ENCODE data around the gene EFCC1.

The EFCC1 gene

DNA sequence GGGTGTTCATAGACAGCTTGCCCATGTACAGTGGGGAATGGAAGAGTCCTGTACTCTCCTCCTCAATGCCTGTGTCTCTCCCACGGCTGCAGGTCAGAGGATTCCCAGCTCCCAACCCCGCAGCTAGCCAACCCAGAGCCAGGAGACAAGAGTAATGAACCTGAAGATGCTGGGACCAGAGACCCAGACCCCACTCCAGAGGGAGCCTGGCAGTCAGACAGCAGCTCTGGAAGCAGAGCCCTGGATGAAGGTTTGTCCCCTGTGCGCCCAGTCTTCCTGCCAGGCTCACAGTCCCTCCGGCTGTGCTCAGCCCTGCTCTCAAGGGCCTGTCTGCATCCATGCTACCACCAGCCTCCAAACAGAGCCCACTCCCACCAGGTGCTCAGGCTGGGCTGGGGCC lies 29.5 kb downstream of the EFCC1 start:
- TF ChIP-seq, protein P1, sequence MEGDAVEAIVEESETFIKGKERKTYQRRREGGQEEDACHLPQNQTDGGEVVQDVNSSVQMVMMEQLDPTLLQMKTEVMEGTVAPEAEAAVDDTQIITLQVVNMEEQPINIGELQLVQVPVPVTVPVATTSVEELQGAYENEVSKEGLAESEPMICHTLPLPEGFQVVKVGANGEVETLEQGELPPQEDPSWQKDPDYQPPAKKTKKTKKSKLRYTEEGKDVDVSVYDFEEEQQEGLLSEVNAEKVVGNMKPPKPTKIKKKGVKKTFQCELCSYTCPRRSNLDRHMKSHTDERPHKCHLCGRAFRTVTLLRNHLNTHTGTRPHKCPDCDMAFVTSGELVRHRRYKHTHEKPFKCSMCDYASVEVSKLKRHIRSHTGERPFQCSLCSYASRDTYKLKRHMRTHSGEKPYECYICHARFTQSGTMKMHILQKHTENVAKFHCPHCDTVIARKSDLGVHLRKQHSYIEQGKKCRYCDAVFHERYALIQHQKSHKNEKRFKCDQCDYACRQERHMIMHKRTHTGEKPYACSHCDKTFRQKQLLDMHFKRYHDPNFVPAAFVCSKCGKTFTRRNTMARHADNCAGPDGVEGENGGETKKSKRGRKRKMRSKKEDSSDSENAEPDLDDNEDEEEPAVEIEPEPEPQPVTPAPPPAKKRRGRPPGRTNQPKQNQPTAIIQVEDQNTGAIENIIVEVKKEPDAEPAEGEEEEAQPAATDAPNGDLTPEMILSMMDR (IDR thresholded peaks at IDR 0.05; ENCODE audit: insufficient read depth, low read length, missing control alignments) = no peak
- no peak overlapping the region for H3K4me3 ChIP-seq (ENCODE audit: low read depth, low read length)
- ChIA-PET CTCF (interaction anchor here (0.6 to 1.5 kb wide), 5 partner anchors 11 to 215 kb away, joined by 3 to 11 read pairs (median 4); no protein-coding TSS in a partner anchor), POLR2A (interaction anchor here (0.5 kb wide), 1 partner anchor 106 kb away, joined by 3 read pairs; no protein-coding TSS in a partner anchor)
- DNase-seq (ENCODE audit: low read depth, low spot score) = no peak

DNA sequence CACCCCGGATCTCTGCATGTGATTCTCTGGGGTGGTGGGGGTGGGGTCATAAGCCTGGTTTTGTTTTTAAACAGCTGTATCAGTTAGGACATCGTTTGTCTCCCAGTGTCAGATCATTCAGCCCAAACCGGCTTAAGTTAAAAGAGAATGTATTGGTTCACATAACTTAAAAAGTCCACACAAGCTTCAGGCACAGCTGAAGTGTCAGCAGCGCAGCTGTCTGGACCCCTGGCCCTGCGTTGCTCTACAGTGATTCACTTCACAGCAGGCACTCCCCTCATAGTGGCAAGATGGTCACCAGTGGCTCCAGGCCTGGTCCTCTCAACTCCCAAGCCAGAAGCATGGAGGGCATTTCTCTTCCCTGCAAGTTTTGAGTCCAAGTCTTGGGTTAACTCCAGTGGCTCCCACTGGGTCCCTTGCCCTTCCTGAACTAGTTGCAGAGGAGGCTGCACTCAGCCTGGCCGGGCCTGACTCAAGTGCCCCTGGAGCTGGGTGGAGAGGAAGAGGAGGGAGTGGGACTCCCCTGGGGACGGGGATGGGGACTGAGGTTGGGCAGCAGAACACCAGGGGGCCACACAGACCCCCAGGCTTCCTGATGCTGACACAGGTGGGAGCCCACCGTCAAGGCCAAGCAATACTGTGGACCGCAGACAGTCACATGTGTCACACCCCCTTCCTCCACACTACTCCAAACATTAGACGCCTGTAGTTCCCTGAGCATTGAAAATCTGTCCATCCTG lies 30.5 kb downstream of the EFCC1 start:
- TF ChIP-seq, protein P1 (IDR thresholded peaks at IDR 0.05; ENCODE audit: insufficient read depth, low read length, missing control alignments) = no peak
- H3K4me3 ChIP-seq (ENCODE audit: low read depth, low read length) = no peak overlapping the region
- CTCF ChIA-PET = interaction anchor here (1.2 to 1.3 kb wide), 2 partner anchors 21 to 214 kb away, joined by 3 to 4 read pairs; no protein-coding TSS in a partner anchor
- no peak for DNase-seq (ENCODE audit: low read depth, low spot score)
- POLR2A ChIA-PET = no interaction called here

DNA sequence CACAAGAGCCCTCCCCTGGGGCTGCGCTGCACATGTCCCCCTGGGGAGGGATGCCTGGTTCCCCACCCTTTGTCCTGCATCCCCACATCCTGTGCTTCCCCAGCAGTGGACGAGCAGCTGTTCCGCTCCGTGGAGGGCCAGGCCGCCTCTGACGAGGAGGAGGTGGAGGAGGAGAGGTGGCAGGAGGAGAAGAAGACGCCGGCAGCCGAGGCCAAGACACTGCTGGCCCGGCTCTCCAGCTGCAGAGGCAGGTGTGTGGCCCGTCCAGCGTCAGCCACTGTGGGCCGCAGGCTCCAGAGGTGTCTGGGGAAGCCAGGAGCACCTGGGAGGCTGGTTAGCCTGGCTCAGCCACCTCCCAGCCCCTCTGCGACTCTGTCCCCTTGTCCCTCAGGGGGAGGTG lies 31.6 kb downstream of the EFCC1 start:
- CTCF ChIA-PET = interaction anchor here (0.9 to 3.0 kb wide), 3 partner anchors 19 to 63 kb away, joined by 3 to 10 read pairs (median 7); no protein-coding TSS in a partner anchor
- DNase-seq (ENCODE audit: low read depth, low spot score) = no peak
- POLR2A ChIA-PET = no interaction called here
- TF ChIP-seq, protein P1 (IDR thresholded peaks at IDR 0.05; ENCODE audit: insufficient read depth, low read length, missing control alignments) = no peak
- H3K4me3 ChIP-seq (ENCODE audit: low read depth, low read length) = no peak overlapping the region

DNA sequence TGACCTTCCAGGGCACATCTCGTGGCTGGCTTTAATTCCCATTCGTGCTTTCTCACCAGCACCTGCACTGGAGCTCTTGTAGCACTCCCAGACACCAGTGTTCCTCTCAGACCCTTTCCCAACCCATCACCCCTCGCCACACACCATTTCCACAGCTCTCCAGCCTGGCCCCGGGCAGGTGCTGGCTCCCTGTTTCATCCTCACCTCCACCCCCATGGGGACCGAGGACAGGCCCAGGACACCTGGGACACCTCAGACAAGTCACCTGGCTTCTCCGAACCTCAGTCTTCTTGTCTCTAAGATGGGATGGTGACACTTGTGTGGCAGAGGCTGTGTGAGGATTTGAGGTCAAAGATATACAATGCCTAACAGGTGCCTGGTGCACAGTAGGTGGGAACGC lies 32.0 kb downstream of the EFCC1 start:
- no peak overlapping the region for H3K4me3 ChIP-seq (ENCODE audit: low read depth, low read length)
- DNase-seq (ENCODE audit: low read depth, low spot score) = no peak
- TF ChIP-seq, protein P1 (IDR thresholded peaks at IDR 0.05; ENCODE audit: insufficient read depth, low read length, missing control alignments) = no peak
- ChIA-PET CTCF (interaction anchor here (0.9 to 3.0 kb wide), 3 partner anchors 18 to 63 kb away, joined by 3 to 10 read pairs (median 7); no protein-coding TSS in a partner anchor), POLR2A (no interaction called here)

DNA sequence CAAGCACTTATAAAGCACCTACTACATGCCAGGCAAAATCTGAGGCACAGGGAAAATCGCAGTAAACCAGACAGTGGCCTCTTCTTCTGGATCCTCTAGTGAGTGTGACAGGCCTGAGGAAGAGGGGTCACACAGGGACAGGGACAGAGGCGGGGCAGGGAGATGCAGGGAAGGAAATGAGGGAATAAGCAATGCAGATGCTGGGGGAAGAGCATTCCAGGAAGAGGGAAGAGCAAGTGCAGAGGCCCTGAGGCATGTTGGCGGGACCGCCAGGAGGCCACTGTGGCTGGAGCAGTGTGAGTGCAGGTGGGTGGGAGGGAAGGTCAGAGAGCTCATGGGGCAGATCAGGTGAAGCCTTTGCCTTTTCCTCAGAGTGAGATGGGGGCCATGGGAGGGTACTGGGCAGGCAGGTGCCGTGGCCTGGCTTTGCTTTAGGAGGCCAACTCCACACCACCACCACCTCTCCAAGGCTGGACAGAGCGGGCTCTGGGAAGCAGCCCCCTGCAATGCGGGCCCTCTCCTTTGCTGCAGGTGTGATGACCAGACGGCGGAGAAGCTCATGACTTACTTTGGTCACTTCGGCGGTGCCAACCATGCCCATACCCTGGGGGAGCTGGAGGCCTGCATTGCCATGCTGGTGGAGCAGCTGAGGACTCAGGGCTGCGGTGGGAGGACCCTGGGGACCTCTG lies 32.7 kb downstream of the EFCC1 start:
- ChIA-PET POLR2A (interaction anchor here (1.0 kb wide), 1 partner anchor 12 kb away, joined by 3 read pairs; no protein-coding TSS in a partner anchor), CTCF (interaction anchor here (0.9 to 3.0 kb wide), 3 partner anchors 18 to 64 kb away, joined by 3 to 10 read pairs (median 7); no protein-coding TSS in a partner anchor)
- TF ChIP-seq, protein P1 (IDR thresholded peaks at IDR 0.05; ENCODE audit: insufficient read depth, low read length, missing control alignments) = no peak
- H3K4me3 ChIP-seq (ENCODE audit: low read depth, low read length) = no peak overlapping the region
- no peak for DNase-seq (ENCODE audit: low read depth, low spot score)

DNA sequence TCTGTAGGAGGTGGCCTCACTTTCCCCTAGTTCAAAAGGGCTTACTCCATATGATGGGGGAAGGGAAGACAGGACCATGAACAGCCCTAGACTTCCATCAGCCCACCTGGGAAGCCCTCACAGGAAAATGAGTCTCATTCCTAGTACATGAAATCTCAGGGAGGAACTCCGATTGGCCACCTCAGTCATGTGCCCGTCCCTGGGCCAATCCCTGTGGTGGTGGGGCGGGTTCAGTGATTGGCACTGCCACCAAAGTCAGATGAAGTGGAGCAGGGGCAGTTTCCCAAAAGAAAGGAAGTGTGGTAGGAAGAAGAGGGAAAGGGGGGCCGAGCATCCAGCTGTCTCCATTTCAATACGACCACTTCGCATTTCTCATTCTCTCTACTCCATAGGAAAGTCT lies 33.5 kb downstream of the EFCC1 start:
- POLR2A ChIA-PET = interaction anchor here (1.0 kb wide), 1 partner anchor 13 kb away, joined by 3 read pairs; no protein-coding TSS in a partner anchor
- TF ChIP-seq, protein P1 (IDR thresholded peaks at IDR 0.05; ENCODE audit: insufficient read depth, low read length, missing control alignments) = no peak

More for the DNA sequence above, 33.5 kb downstream of the EFCC1 start:
- CTCF ChIA-PET = interaction anchor here (1.1 to 3.0 kb wide), 2 partner anchors 14 to 19 kb away, joined by 3 to 10 read pairs; no protein-coding TSS in a partner anchor
- DNase-seq (ENCODE audit: low read depth, low spot score) = no peak
- no peak overlapping the region for H3K4me3 ChIP-seq (ENCODE audit: low read depth, low read length)
